Gastrocnemius medialis (tissue), 4 donors: Measurements from ENCODE around the gene ITGA2B.

ENCODE experiments used
- CTCF ChIP-seq, 5 experiments: fragments of 450-650 bp in 3 of 5; fragments of 200-600 bp in 2 of 5; sonication (generic) in 2 of 5; IDR thresholded peaks in 4 of 5; conservative IDR thresholded peaks in 1 of 5; 1 replicate in 4 of 5; 2 replicates in 1 of 5; pipeline ENCODE4 v1.5.1; 2016 to 2019; ENCODE audit warnings: antibody characterized with exemption in 5 of 5, mild to moderate bottlenecking in 3 of 5, moderate library complexity in 3 of 5
- POLR2A ChIP-seq, 2 donors: fragments of 450-650 bp; IDR thresholded peaks; one replicate each; pipeline ENCODE4 v1.6.1; 2017; ENCODE audit warnings: antibody characterized with exemption in 2 of 2, mild to moderate bottlenecking in 2 of 2, moderate library complexity in 2 of 2

GRCh38 chr17:44409309-44410028, 20.0 kb upstream of the ITGA2B start:
- TF ChIP-seq CTCF (IDR thresholded peaks at IDR 0.05 in 4 of 5, conservative IDR thresholded peaks at IDR 0.05 in 1 of 5): no peak
- TF ChIP-seq POLR2A (IDR thresholded peaks at IDR 0.05): no peak
